Cardiac muscle cell (in vitro differentiated cells and primary cell): ENCODE measurements around the gene MACC1. TPM values are rescaled to one million over a fixed set of nuclear protein-coding genes. Genes with fewer than 3 reads are reported as not detected.
A peak's percentile ranks its signal among the peaks of the same experiment; 100 is the strongest.

Source experiments
- DNase-seq, 2 donors: peaks; one replicate each; pipeline versions ENCODE4 v3.0.0 to v3.0.0-alpha.2; 2010 to 2017; ENCODE audit warnings: low read depth in 1 of 2, low spot score in 1 of 2
- H3K27ac ChIP-seq: fragments of 200-600 bp; sonication (generic); 2 replicates; pipeline ENCODE4 v1.5.1; 2016
- H3K27me3 ChIP-seq: fragments of 200-600 bp; sonication (generic); 2 replicates; pipeline ENCODE4 v1.6.0; 2016; ENCODE audit warnings: control low read depth
- H3K36me3 ChIP-seq: fragments of 200-600 bp; sonication (generic); 2 replicates; pipeline ENCODE4 v1.5.1; 2016; ENCODE audit warnings: control low read depth
- H3K4me1 ChIP-seq: fragments of 200-600 bp; sonication (generic); 2 replicates; pipeline ENCODE4 v1.8.1; 2017; ENCODE audit warnings: low read depth, mild to moderate bottlenecking, mixed run types
- H3K4me3 ChIP-seq: fragments of 200-600 bp; sonication (generic); 2 replicates; pipeline ENCODE4 v1.5.1; 2016; ENCODE audit warnings: mild to moderate bottlenecking
- H3K9me3 ChIP-seq: fragments of 200-600 bp; sonication (generic); 2 replicates; pipeline ENCODE4 v1.5.1; 2017; ENCODE audit warnings: low read depth, mild to moderate bottlenecking, control low read depth
- polyA plus RNA-seq: library from polyadenylated mRNA; unstranded; fragments of >200 nt; fragmentation: Nextera tagmentation; extraction: Ambion mirVana; gene quantifications from 2 replicates; pipeline ENCODE4 v1.2.1, GENCODE V29; 2016
- total RNA-seq: library from RNA; depleted of rRNA; stranded (reverse); fragments of >200 nt; gene quantifications from 2 replicates; pipeline ENCODE4 v1.2.3, GENCODE V29; 2016
- TF ChIP-seq, protein P1 (sequence below): IDR thresholded peaks from 2 replicates; pipeline ENCODE4 v1.5.1; 2012; ENCODE audit warnings: low read depth, mild to moderate bottlenecking, low read length

MACC1 gene
- total and polyA plus RNA-seq, 2 experiments from 2014 or later: 0.06 TPM; not detected in 1

DNA sequence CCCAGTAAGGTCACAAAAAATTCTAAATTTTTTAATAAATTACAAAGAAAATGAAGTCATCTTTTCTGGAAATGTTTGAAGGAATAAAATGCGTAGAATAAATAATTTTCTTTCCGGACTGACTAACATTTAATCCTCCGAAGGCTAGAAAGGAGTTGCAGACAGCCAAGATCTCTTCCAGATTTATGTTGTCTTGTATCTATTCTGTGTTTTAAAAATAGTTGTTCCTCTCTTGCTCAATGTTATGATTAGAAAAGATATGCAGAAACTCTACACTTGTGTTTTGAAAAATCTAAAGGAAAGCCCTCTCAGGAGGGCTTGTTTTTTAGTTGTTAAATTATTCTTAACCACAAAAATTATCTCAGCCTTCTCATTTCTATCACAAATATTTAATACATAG, 70.7 kb downstream of the MACC1 start:
- Histone ChIP-seq H3K9me3 (no peaks in the 10 kb centered on the region), H3K4me3 (no peak overlapping the region), H3K36me3 (no peaks in the 10 kb centered on the region), H3K4me1 (no peaks in the 10 kb centered on the region), H3K27ac (no peak overlapping the region), H3K27me3 (no peaks in the 10 kb centered on the region)
- TF ChIP-seq, protein P1, sequence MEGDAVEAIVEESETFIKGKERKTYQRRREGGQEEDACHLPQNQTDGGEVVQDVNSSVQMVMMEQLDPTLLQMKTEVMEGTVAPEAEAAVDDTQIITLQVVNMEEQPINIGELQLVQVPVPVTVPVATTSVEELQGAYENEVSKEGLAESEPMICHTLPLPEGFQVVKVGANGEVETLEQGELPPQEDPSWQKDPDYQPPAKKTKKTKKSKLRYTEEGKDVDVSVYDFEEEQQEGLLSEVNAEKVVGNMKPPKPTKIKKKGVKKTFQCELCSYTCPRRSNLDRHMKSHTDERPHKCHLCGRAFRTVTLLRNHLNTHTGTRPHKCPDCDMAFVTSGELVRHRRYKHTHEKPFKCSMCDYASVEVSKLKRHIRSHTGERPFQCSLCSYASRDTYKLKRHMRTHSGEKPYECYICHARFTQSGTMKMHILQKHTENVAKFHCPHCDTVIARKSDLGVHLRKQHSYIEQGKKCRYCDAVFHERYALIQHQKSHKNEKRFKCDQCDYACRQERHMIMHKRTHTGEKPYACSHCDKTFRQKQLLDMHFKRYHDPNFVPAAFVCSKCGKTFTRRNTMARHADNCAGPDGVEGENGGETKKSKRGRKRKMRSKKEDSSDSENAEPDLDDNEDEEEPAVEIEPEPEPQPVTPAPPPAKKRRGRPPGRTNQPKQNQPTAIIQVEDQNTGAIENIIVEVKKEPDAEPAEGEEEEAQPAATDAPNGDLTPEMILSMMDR: no peak
- DNase-seq: peak in 1 of 2 donors; percentile 52

DNA sequence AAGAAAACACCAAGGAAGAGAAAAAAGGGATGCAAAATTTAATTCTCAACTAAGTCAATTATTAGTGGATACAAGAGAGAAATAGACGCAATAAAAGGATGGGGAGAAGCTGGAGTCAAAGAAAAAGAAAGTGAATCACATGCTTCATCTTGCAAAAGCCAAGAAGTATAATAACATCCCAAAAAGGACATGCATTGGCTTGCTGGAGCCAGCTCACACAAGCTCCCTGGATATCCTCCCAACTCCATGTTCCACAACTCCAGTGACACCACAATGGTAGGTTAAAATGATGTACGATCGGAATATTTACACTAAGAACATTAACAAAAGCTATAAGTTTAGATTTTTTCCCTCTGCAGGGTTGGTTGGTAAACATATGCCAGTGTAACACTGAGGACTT, 72.4 kb downstream of the MACC1 start:
- Histone ChIP-seq H3K9me3 (no peaks in the 10 kb centered on the region), H3K36me3 (no peaks in the 10 kb centered on the region), H3K27ac (no peak overlapping the region), H3K27me3 (no peaks in the 10 kb centered on the region), H3K4me1 (no peaks in the 10 kb centered on the region), H3K4me3 (no peak overlapping the region)
- DNase-seq: no peak
- TF ChIP-seq, protein P1: no peak

GRCh38 chr7:20141666-20142065, 75.5 kb downstream of the MACC1 start:
- TF ChIP-seq, protein P1: no peak
- Histone ChIP-seq H3K4me3 (no peak overlapping the region), H3K9me3 (no peaks in the 10 kb centered on the region), H3K27me3 (no peaks in the 10 kb centered on the region), H3K27ac (no peak overlapping the region), H3K4me1 (no peaks in the 10 kb centered on the region), H3K36me3 (no peaks in the 10 kb centered on the region)
- DNase-seq: peak in 1 of 2 donors; percentile 38

DNA sequence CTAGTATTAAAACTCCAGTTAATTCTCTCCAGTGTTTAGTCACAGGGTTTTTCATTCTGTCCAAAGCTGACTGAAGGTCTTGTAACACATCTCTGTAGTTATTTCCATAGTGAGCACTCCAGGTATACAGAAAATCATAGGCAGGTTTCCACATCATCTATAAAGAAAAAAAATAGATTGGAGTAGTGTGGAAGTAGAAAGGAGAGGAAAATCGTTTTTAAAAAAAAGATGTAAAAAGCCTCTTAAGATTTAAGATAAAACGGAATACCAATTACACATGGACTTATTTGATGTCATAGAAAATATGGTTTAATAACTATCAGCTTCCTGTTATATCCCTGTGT, 76.2 kb downstream of the MACC1 start:
- Histone ChIP-seq H3K36me3 (no peaks in the 10 kb centered on the region), H3K4me3 (no peak overlapping the region), H3K4me1 (no peaks in the 10 kb centered on the region), H3K27me3 (no peaks in the 10 kb centered on the region), H3K9me3 (no peaks in the 10 kb centered on the region), H3K27ac (no peak overlapping the region)
- TF ChIP-seq, protein P1: no peak
- no peak for DNase-seq

DNA sequence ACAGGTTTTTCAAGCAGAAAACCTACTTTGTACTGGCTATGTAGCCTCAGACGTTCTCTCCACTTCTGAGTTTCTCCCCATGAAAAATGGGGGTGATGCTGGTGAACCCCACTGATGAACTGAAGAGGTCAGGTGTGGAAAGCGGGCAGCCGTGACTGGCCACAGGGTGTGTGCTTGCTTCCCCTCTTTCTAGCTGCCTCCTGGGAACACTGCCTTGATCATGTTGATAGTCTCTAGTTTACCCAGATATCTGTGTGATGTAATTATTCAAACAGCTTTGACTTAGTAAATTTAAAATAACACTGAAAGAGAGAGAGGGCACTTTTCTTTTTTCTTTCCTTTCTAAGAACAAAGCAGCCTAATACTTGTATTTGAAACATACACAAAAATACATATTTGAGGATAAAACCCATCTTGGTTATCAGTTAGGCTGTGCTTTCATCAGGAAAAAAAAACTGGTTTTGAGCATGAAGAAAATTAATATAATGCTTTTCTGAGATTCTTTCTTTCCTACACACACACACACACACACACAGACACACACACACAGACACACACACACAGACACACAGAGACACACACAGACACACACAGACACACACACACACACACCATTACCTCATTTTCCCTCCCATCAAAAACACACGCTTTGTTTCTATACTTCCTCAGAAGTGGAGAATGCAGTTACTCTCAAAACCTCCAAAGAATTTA, 76.7 kb downstream of the MACC1 start:
- DNase-seq: no peak
- Histone ChIP-seq H3K27ac (no peak overlapping the region), H3K9me3 (no peaks in the 10 kb centered on the region), H3K4me1 (no peaks in the 10 kb centered on the region), H3K36me3 (no peaks in the 10 kb centered on the region), H3K27me3 (no peaks in the 10 kb centered on the region), H3K4me3 (no peak overlapping the region)
- TF ChIP-seq, protein P1: no peak
